GM12878 (cell line): ENCODE data around the gene NPHP3. TPM values are rescaled to one million over a fixed set of nuclear protein-coding genes. Genes with fewer than 3 reads are reported as not detected.

Experiments used
- ATAC-seq: fragments of 200-7000 bp; cut with Tn5 transposase; 3 replicates; pipeline ENCODE4 v1.9.1; 2020; ENCODE audit warnings: mild to moderate bottlenecking, moderate library complexity
- BruUV-seq: library from RNA; stranded (reverse); fragments of 400-500 nt; replicated peaks from 2 replicates; lab custom pipeline; 2021; lab: Mats Ljungman, UMichigan
- CTCF ChIA-PET: fragments of 300-600 bp; sonication (Branson Sonifier 250); formaldehyde crosslinking; extraction: SDS; loops from one replicate; lab custom pipeline; 2021; ENCODE audit warnings: inconsistent platforms; lab: Yijun Ruan, JAX
- POLR2A ChIA-PET: fragments of 350-600 bp; formaldehyde crosslinking; extraction: SDS; loops from one replicate; lab custom pipeline; 2021; ENCODE audit warnings: inconsistent platforms; lab: Charles Lee
- RAD21 ChIA-PET: fragments of 300-600 bp; sonication (Branson Sonifier 250); formaldehyde crosslinking; loops from one replicate; lab custom pipeline; 2023; ENCODE audit warnings: antibody characterized with exemption; ENCODE audit not compliant: unreplicated experiment; lab: Charles Lee
- SMC1A ChIA-PET: fragments of 300-600 bp; sonication (Branson Sonifier 250); formaldehyde crosslinking; loops from one replicate; lab custom pipeline; 2023; ENCODE audit not compliant: unreplicated experiment, uncharacterized antibody; lab: Charles Lee
- DNase-seq: peaks from one replicate; pipeline ENCODE4 v3.0.0-alpha.2; 2011; ENCODE audit warnings: low read depth, low spot score
- FAIRE-seq: peaks from 3 replicates; lab custom pipeline; 2011; peaks lifted over from hg19 to GRCh38; lab: Jason Lieb, UNC
- H2AFZ ChIP-seq: 2 replicates; pipeline ENCODE4 v1.6.0; 2011; ENCODE audit warnings: low read depth, low read length, control low read depth; ENCODE audit not compliant: control insufficient read depth
- H3K27ac ChIP-seq: 2 replicates; pipeline ENCODE4 v1.5.1; 2011; ENCODE audit warnings: control low read depth; ENCODE audit not compliant: control insufficient read depth, insufficient read depth
- H3K27me3 ChIP-seq, 2 experiments: replicated peaks in 1 of 2; 2 replicates each; pipeline versions ENCODE4 v1.6.0 to v1.6.1; 2011; ENCODE audit warnings: low read length in 1 of 2; ENCODE audit not compliant: control insufficient read depth in 2 of 2, insufficient read depth in 2 of 2
- H3K36me3 ChIP-seq, 2 experiments: 2 replicates each; pipeline ENCODE4 v1.5.1; 2011; ENCODE audit warnings: low read length in 1 of 2; ENCODE audit not compliant: control insufficient read depth in 2 of 2, insufficient read depth in 2 of 2
- H3K4me1 ChIP-seq: 2 replicates; pipeline ENCODE4 v1.6.1; 2011; ENCODE audit warnings: mild to moderate bottlenecking, low read length, moderate library complexity, mixed read lengths; ENCODE audit not compliant: control insufficient read depth, insufficient read depth
- H3K4me2 ChIP-seq: 2 replicates; pipeline ENCODE4 v1.6.0; 2011; ENCODE audit warnings: control low read depth; ENCODE audit not compliant: control insufficient read depth, insufficient read depth
- H3K4me3 ChIP-seq: fragments of 200-600 bp; sonication (generic); 2 replicates; pipeline ENCODE4 v1.5.1; 2016
- H3K79me2 ChIP-seq: 2 replicates; pipeline ENCODE4 v1.6.0; 2011; ENCODE audit warnings: low read length; ENCODE audit not compliant: control insufficient read depth, insufficient read depth
- H3K9ac ChIP-seq: 2 replicates; pipeline ENCODE4 v1.8.0; 2011; ENCODE audit warnings: low read length, control low read depth, mixed read lengths; ENCODE audit not compliant: control insufficient read depth, insufficient read depth
- H3K9me3 ChIP-seq: replicated peaks from 3 replicates; pipeline ENCODE4 v1.5.1; 2011; ENCODE audit warnings: mild to moderate bottlenecking, low read length; ENCODE audit not compliant: control insufficient read depth, insufficient read depth
- H4K20me1 ChIP-seq: 2 replicates; pipeline ENCODE4 v1.6.0; 2011; ENCODE audit not compliant: control insufficient read depth, insufficient read depth
- NFIC ChIP-seq: IDR thresholded peaks from 2 replicates; pipeline ENCODE4 v1.6.1; 2012; ENCODE audit warnings: low read depth, mild to moderate bottlenecking, inconsistent platforms, low read length, moderate library complexity
- NR2F1 ChIP-seq: fragments of 450-650 bp; conservative IDR thresholded peaks from 2 replicates; pipeline ENCODE4 v1.6.1; 2017; ENCODE audit warnings: mild to moderate bottlenecking
- RAD21 ChIP-seq: IDR thresholded peaks from 2 replicates; pipeline ENCODE4 v1.6.1; 2011; ENCODE audit warnings: mild to moderate bottlenecking, low read depth, low read length, moderate library complexity; ENCODE audit not compliant: insufficient read depth
- SMAD1 ChIP-seq: fragments of 450-650 bp; IDR thresholded peaks from 2 replicates; pipeline ENCODE4 v1.6.1; 2018; ENCODE audit warnings: mild to moderate bottlenecking, low read depth; ENCODE audit not compliant: partially characterized antibody
- SMC3 ChIP-seq: IDR thresholded peaks from 2 replicates; pipeline ENCODE4 v1.6.1; 2011; ENCODE audit warnings: low read length, improper control_type of control experiment, borderline replicate concordance
- SUPT20H ChIP-seq: IDR thresholded peaks from 2 replicates; pipeline ENCODE4 v1.6.1; 2011; ENCODE audit warnings: low read depth, mild to moderate bottlenecking, low read length, moderate library complexity, borderline replicate concordance; ENCODE audit not compliant: control insufficient read depth
- WGBS: methylation state at CpG from one replicate; pipeline ENCODE4 v1.1.6; 2016; ENCODE audit warnings: low lambda C conversion rate; ENCODE audit not compliant: insufficient replicate concordance, insufficient coverage; ENCODE audit errors: missing lambda C conversion rate; 5-methylcytosine and 5-hydroxymethylcytosine counted together
- in situ Hi-C: fragments of 300-500 bp; cut with MboI; formaldehyde crosslinking; loops from 9 replicates; pipeline ENCODE4 v1.14.3; 2018; ENCODE audit warnings: mixed read lengths
- intact Hi-C: fragments of 100-400 bp; cut with micrococcal nuclease; formaldehyde crosslinking; loops from one replicate; pipeline ENCODE4 v1.14.2; 2022; ENCODE audit not compliant: unreplicated experiment
- polyA plus RNA-seq, 11 experiments: library from polyadenylated mRNA; depleted of rRNA in 4 of 11; unstranded in 6 of 11; stranded (reverse) in 5 of 11; fragments of >200 nt; fragmentation: Nextera tagmentation in 4 of 11; fragmentation: Illumina TruSeq in 1 of 11; extraction: Ambion mirVana in 4 of 11; extraction: Trizol in 1 of 11; gene quantifications; 1 replicate in 1 of 11; 2 replicates in 10 of 11; pipeline versions ENCODE4 v1.2.1 to v1.2.3, GENCODE V29; 2011 to 2016; ENCODE audit warnings: inconsistent platforms in 2 of 11, missing spikeins in 2 of 11, low read depth in 1 of 11
- total RNA-seq, 4 experiments: library from RNA; depleted of rRNA in 3 of 4; stranded (reverse); fragments of >200 nt in 3 of 4; fragmentation: Illumina TruSeq in 1 of 4; extraction: Trizol in 1 of 4; gene quantifications; 2 replicates each; pipeline versions ENCODE4 v1.2.1 to v1.2.3, GENCODE V29; 2013 to 2021
- TF ChIP-seq, protein P1 (sequence below), 3 experiments: IDR thresholded peaks in 2 of 3; conservative IDR thresholded peaks in 1 of 3; 2 replicates each; pipeline ENCODE4 v1.5.1; 2011; ENCODE audit warnings: low read depth in 3 of 3, low read length in 3 of 3, mild to moderate bottlenecking in 3 of 3, control low read depth in 2 of 3, moderate library complexity in 2 of 3, inconsistent platforms in 1 of 3, mixed read lengths in 1 of 3; ENCODE audit not compliant: control insufficient read depth in 2 of 3, insufficient read depth in 1 of 3; ENCODE audit errors: extremely low read depth in 1 of 3
- TF ChIP-seq, protein P2 (sequence below): fragments of 450-650 bp; IDR thresholded peaks from 2 replicates; pipeline ENCODE4 v1.6.1; 2016; ENCODE audit warnings: mild to moderate bottlenecking
- TF ChIP-seq, protein P3 (sequence below): IDR thresholded peaks from 2 replicates; pipeline ENCODE4 v1.6.1; 2011; ENCODE audit warnings: borderline replicate concordance, low read depth, mild to moderate bottlenecking, moderate library complexity, mixed read lengths, low read length; ENCODE audit not compliant: insufficient read depth; ENCODE audit errors: extremely low read length
- TF ChIP-seq, protein P4 (sequence below): fragments of 450-650 bp; IDR thresholded peaks from 2 replicates; pipeline ENCODE4 v1.6.1; 2017; ENCODE audit warnings: mild to moderate bottlenecking, moderate library complexity

Gene NPHP3
- total and polyA plus RNA-seq, 10 of the 15 experiments (the other 5 are each of a cell fraction or from before 2014, with no cell fraction given), result 0.84 to 11.7 (median 2.9) TPM

DNA sequence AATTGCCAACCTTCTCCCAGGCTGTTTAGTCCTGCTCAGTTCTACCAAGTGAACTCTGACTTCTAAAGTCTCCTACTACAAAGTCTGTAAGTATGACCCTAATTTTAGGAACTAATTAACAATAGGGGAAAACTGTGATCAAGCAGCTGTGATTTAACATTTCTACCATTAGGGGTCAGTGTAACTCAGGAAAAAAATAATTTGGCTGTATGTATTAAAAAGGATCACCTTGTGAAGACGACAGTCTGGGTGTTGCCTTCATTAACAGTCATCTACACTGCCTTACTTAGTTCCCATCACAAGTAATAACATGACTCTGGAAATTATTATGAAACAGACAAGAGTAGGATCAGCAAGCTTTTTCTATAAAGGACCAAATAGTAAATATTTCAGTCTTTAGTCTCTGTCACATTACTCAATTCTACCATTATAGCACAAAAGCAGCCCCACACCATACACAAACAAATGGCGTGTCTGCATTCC lies 4.2 kb upstream of the NPHP3 start:
- no TSS peak for BruUV-seq
- intact Hi-C loops, result loop anchor here (1.0 to 10.0 kb wide), 7 partner anchors 314 to 1488 kb away; partner anchors contain the start of gene CDV3
- DNase-seq (no peak), FAIRE-seq (peak; percentile 23), ATAC-seq (no peak)
- Histone ChIP-seq H3K79me2 (peaks cover 3% of the 10 kb centered on the region), H4K20me1 (no peaks in the 10 kb centered on the region), H3K9me3 (no peaks in the 10 kb centered on the region), H2AFZ (no peak overlapping the region), H3K27ac (no peak overlapping the region), H3K4me2 (no peak overlapping the region), H3K9ac (no peak overlapping the region), H3K27me3 (no peaks in the 10 kb centered on the region; a peak in 1 of 4 replicates), H3K36me3 (no peaks in the 10 kb centered on the region), H3K4me1 (no peaks in the 10 kb centered on the region), H3K4me3 (no peak overlapping the region)
- SMC1A ChIA-PET, result interaction anchor here (0.7 to 2.2 kb wide), 10 partner anchors 9 to 1202 kb away, joined by 3 to 9 read pairs (median 3); no protein-coding TSS in a partner anchor
- CTCF ChIA-PET, result interaction anchor here (0.7 to 4.1 kb wide), 27 partner anchors 10 to 1764 kb away, joined by 3 to 43 read pairs (median 4); partner anchors contain the start of gene BFSP2
- in situ Hi-C loops, result loop anchor here (5.0 to 25.0 kb wide), 2 partner anchors 696 to 1486 kb away; no protein-coding TSS in a partner anchor
- POLR2A ChIA-PET, result no interaction called here
- WGBS, result 4% methylated on average over 2 of the region's 2 CpGs
- RAD21 ChIA-PET, result interaction anchor here (0.7 to 1.8 kb wide), 7 partner anchors 11 to 656 kb away, joined by 3 to 7 read pairs (median 5); partner anchors contain the start of gene ACAD11
- peak; percentile 46; the same call in 1 of the 2 replicates for TF ChIP-seq SMC3
- TF ChIP-seq, protein P1, sequence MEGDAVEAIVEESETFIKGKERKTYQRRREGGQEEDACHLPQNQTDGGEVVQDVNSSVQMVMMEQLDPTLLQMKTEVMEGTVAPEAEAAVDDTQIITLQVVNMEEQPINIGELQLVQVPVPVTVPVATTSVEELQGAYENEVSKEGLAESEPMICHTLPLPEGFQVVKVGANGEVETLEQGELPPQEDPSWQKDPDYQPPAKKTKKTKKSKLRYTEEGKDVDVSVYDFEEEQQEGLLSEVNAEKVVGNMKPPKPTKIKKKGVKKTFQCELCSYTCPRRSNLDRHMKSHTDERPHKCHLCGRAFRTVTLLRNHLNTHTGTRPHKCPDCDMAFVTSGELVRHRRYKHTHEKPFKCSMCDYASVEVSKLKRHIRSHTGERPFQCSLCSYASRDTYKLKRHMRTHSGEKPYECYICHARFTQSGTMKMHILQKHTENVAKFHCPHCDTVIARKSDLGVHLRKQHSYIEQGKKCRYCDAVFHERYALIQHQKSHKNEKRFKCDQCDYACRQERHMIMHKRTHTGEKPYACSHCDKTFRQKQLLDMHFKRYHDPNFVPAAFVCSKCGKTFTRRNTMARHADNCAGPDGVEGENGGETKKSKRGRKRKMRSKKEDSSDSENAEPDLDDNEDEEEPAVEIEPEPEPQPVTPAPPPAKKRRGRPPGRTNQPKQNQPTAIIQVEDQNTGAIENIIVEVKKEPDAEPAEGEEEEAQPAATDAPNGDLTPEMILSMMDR (IDR thresholded peaks at IDR 0.05 in 2 of 3, conservative IDR thresholded peaks at IDR 0.05 in 1 of 3; ENCODE audit: control insufficient read depth in 2 of 3, extremely low read depth in 1 of 3, insufficient read depth in 1 of 3, low read depth in 3 of 3, low read length in 3 of 3), result peak; percentile 53 to 71 (median 59); a peak in 5 of 6 replicates
- TF ChIP-seq NR2F1, result no peak
- TF ChIP-seq, protein P2, sequence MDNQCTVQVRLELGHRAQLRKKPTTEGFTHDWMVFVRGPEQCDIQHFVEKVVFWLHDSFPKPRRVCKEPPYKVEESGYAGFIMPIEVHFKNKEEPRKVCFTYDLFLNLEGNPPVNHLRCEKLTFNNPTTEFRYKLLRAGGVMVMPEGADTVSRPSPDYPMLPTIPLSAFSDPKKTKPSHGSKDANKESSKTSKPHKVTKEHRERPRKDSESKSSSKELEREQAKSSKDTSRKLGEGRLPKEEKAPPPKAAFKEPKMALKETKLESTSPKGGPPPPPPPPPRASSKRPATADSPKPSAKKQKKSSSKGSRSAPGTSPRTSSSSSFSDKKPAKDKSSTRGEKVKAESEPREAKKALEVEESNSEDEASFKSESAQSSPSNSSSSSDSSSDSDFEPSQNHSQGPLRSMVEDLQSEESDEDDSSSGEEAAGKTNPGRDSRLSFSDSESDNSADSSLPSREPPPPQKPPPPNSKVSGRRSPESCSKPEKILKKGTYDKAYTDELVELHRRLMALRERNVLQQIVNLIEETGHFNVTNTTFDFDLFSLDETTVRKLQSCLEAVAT, result no peak
- TF ChIP-seq RAD21, result peak; percentile 63
- TF ChIP-seq SMAD1, result no peak
- TF ChIP-seq, protein P3, sequence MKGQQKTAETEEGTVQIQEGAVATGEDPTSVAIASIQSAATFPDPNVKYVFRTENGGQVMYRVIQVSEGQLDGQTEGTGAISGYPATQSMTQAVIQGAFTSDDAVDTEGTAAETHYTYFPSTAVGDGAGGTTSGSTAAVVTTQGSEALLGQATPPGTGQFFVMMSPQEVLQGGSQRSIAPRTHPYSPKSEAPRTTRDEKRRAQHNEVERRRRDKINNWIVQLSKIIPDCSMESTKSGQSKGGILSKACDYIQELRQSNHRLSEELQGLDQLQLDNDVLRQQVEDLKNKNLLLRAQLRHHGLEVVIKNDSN, result no peak
- no peak for TF ChIP-seq NFIC
- TF ChIP-seq, protein P4, sequence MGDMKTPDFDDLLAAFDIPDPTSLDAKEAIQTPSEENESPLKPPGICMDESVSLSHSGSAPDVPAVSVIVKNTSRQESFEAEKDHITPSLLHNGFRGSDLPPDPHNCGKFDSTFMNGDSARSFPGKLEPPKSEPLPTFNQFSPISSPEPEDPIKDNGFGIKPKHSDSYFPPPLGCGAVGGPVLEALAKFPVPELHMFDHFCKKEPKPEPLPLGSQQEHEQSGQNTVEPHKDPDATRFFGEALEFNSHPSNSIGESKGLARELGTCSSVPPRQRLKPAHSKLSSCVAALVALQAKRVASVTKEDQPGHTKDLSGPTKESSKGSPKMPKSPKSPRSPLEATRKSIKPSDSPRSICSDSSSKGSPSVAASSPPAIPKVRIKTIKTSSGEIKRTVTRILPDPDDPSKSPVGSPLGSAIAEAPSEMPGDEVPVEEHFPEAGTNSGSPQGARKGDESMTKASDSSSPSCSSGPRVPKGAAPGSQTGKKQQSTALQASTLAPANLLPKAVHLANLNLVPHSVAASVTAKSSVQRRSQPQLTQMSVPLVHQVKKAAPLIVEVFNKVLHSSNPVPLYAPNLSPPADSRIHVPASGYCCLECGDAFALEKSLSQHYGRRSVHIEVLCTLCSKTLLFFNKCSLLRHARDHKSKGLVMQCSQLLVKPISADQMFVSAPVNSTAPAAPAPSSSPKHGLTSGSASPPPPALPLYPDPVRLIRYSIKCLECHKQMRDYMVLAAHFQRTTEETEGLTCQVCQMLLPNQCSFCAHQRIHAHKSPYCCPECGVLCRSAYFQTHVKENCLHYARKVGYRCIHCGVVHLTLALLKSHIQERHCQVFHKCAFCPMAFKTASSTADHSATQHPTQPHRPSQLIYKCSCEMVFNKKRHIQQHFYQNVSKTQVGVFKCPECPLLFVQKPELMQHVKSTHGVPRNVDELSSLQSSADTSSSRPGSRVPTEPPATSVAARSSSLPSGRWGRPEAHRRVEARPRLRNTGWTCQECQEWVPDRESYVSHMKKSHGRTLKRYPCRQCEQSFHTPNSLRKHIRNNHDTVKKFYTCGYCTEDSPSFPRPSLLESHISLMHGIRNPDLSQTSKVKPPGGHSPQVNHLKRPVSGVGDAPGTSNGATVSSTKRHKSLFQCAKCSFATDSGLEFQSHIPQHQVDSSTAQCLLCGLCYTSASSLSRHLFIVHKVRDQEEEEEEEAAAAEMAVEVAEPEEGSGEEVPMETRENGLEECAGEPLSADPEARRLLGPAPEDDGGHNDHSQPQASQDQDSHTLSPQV, result 0 out of 2 replicates have a peak, but pooled peaks have one; percentile 39
- TF ChIP-seq SUPT20H, result no peak
